ENCODE data around the gene SGMS1.

GRCh38 chr10:50405723-50406122 lies 218.0 kb downstream of the SGMS1 start:
- TF ChIP-seq CTCF (IDR thresholded peaks at IDR 0.05) (no peak), POLR2A (IDR thresholded peaks at IDR 0.05) (no peak)
